IMR-90 (cell line): ENCODE measurements around the gene RAD51C. TPM values are rescaled to one million over a fixed set of nuclear protein-coding genes. Genes with fewer than 3 reads are reported as not detected.

Experiments
- ATAC-seq: fragments of 200-7000 bp; cut with Tn5 transposase; 2 replicates; pipeline ENCODE4 v1.9.1; 2020; ENCODE audit warnings: low read depth, mild to moderate bottlenecking, moderate library complexity
- BruUV-seq: library from RNA; stranded (reverse); fragments of 400-500 nt; replicated peaks from 2 replicates; lab custom pipeline; 2021; lab: Mats Ljungman, UMichigan
- CTCF ChIA-PET: fragments of 300-600 bp; formaldehyde crosslinking; extraction: SDS; loops from one replicate; lab custom pipeline; 2021; ENCODE audit warnings: antibody characterized with exemption; lab: Yijun Ruan, JAX
- POLR2A ChIA-PET: fragments of 300-600 bp; sonication (Branson Sonifier 250); formaldehyde crosslinking; loops from one replicate; lab custom pipeline; 2022; ENCODE audit warnings: antibody characterized with exemption; ENCODE audit not compliant: unreplicated experiment; lab: Charles Lee
- DNase-seq: peaks from one replicate; pipeline ENCODE4 v3.0.0; 2013
- H2AFZ ChIP-seq: replicated peaks from 2 replicates; pipeline ENCODE3; 2013; ENCODE audit warnings: low read length, mild to moderate bottlenecking; ENCODE audit not compliant: poor library complexity
- H2AK5ac ChIP-seq: 2 replicates; pipeline ENCODE4 v1.6.1; 2013; ENCODE audit warnings: low read depth, low read length, inconsistent platforms
- H2AK9ac ChIP-seq: replicated peaks from 2 replicates; pipeline ENCODE3; 2013; ENCODE audit warnings: mild to moderate bottlenecking, low read depth, low read length, moderate library complexity; ENCODE audit not compliant: poor library complexity
- H2BK120ac ChIP-seq: 2 replicates; pipeline ENCODE4 v1.6.1; 2013; ENCODE audit warnings: low read depth, low read length, inconsistent platforms
- H2BK15ac ChIP-seq: 3 replicates; pipeline ENCODE4 v1.6.1; 2013; ENCODE audit warnings: low read depth, low read length, inconsistent platforms
- H2BK20ac ChIP-seq: 2 replicates; pipeline ENCODE4 v1.6.1; 2013; ENCODE audit warnings: low read depth, mild to moderate bottlenecking, inconsistent platforms, low read length, moderate library complexity
- H2BK5ac ChIP-seq: 2 replicates; pipeline ENCODE4 v1.6.1; 2013; ENCODE audit warnings: mild to moderate bottlenecking, low read depth, low read length, inconsistent platforms; ENCODE audit not compliant: poor library complexity, severe bottlenecking
- H3K14ac ChIP-seq: replicated peaks from 2 replicates; pipeline ENCODE4 v1.6.1; 2013; ENCODE audit warnings: low read depth, low read length, inconsistent platforms
- H3K18ac ChIP-seq: 2 replicates; pipeline ENCODE4 v1.6.1; 2013; ENCODE audit warnings: low read depth, low read length, control low read depth
- H3K23ac ChIP-seq: 2 replicates; pipeline ENCODE4 v1.6.1; 2013; ENCODE audit warnings: low read depth, low read length, inconsistent platforms
- H3K27ac ChIP-seq: 2 replicates; pipeline ENCODE4 v1.5.1; 2013; ENCODE audit warnings: mild to moderate bottlenecking, control low read depth, low read length; ENCODE audit not compliant: insufficient read depth
- H3K27me3 ChIP-seq: 2 replicates; pipeline ENCODE4 v1.6.1; 2013; ENCODE audit warnings: low read length; ENCODE audit not compliant: control insufficient read depth, insufficient read depth
- H3K36me3 ChIP-seq: 2 replicates; pipeline ENCODE4 v1.6.1; 2013; ENCODE audit warnings: low read length, mixed read lengths; ENCODE audit not compliant: control insufficient read depth, insufficient read depth
- H3K4ac ChIP-seq: 2 replicates; pipeline ENCODE4 v1.6.1; 2013; ENCODE audit warnings: low read depth, low read length, inconsistent platforms
- H3K4me1 ChIP-seq: 2 replicates; pipeline ENCODE4 v1.6.1; 2013; ENCODE audit warnings: low read length, mixed read lengths; ENCODE audit not compliant: control insufficient read depth, insufficient read depth
- H3K4me2 ChIP-seq: 2 replicates; pipeline ENCODE4 v1.6.1; 2013; ENCODE audit warnings: low read depth, mild to moderate bottlenecking, control low read depth, low read length, moderate library complexity
- H3K4me3 ChIP-seq: 2 replicates; pipeline ENCODE4 v1.5.1; 2013; ENCODE audit warnings: low read depth, mild to moderate bottlenecking, control low read depth, low read length, moderate library complexity; ENCODE audit not compliant: insufficient read depth
- H3K56ac ChIP-seq: 2 replicates; pipeline ENCODE4 v1.6.1; 2013; ENCODE audit warnings: low read length, inconsistent platforms; ENCODE audit not compliant: insufficient read depth; ENCODE audit errors: extremely low read depth
- H3K79me1 ChIP-seq, 2 experiments: 2 replicates each; pipeline ENCODE4 v1.6.1; 2013; ENCODE audit warnings: low read length in 2 of 2, inconsistent platforms in 1 of 2, low read depth in 1 of 2
- H3K9ac ChIP-seq: 2 replicates; pipeline ENCODE4 v1.6.1; 2013; ENCODE audit warnings: low read depth, low read length, control low read depth
- H3K9me1 ChIP-seq: 2 replicates; pipeline ENCODE4 v1.6.1; 2013; ENCODE audit warnings: low read length, inconsistent platforms; ENCODE audit not compliant: insufficient read depth
- H3K9me3 ChIP-seq: 2 replicates; pipeline ENCODE4 v1.6.1; 2013; ENCODE audit warnings: low read length; ENCODE audit not compliant: control insufficient read depth, insufficient read depth
- H4K20me1 ChIP-seq: 2 replicates; pipeline ENCODE4 v1.6.1; 2013; ENCODE audit warnings: low read length, inconsistent platforms; ENCODE audit not compliant: insufficient read depth
- H4K5ac ChIP-seq: 2 replicates; pipeline ENCODE4 v1.6.1; 2013; ENCODE audit warnings: mild to moderate bottlenecking, low read depth, low read length, control low read depth
- H4K8ac ChIP-seq, 2 experiments: 2 replicates each; pipeline ENCODE4 v1.6.1; 2013; ENCODE audit warnings: low read depth in 2 of 2, low read length in 2 of 2, control low read depth in 1 of 2, inconsistent platforms in 1 of 2
- H4K91ac ChIP-seq: 2 replicates; pipeline ENCODE4 v1.6.1; 2013; ENCODE audit warnings: low read depth, low read length, inconsistent platforms; ENCODE audit not compliant: insufficient read depth
- BHLHE40 ChIP-seq: fragments of 150-350 bp; IDR thresholded peaks from 2 replicates; pipeline ENCODE4 v1.6.1; 2016; ENCODE audit warnings: mild to moderate bottlenecking, low read depth, low read length
- CHD1 ChIP-seq: IDR thresholded peaks from 2 replicates; pipeline ENCODE4 v1.6.1; 2012; ENCODE audit warnings: low read depth, low read length, improper control_type of control experiment
- CTCF ChIP-seq: conservative IDR thresholded peaks from 2 replicates; pipeline ENCODE4 v1.5.1; 2012; ENCODE audit warnings: mild to moderate bottlenecking, low read depth, low read length, improper control_type of control experiment
- FOS ChIP-seq: fragments of 150-350 bp; IDR thresholded peaks from 2 replicates; pipeline ENCODE4 v1.6.1; 2016; ENCODE audit warnings: low read depth, low read length
- MAFK ChIP-seq: IDR thresholded peaks from 2 replicates; pipeline ENCODE4 v1.6.1; 2012; ENCODE audit warnings: low read depth, low read length, improper control_type of control experiment
- MAZ ChIP-seq: IDR thresholded peaks from 2 replicates; pipeline ENCODE4 v1.6.1; 2012; ENCODE audit warnings: low read depth, mild to moderate bottlenecking, low read length, improper control_type of control experiment, moderate library complexity, borderline replicate concordance
- NFE2L2 ChIP-seq: fragments of 150-350 bp; IDR thresholded peaks from 2 replicates; pipeline ENCODE4 v1.6.1; 2016; ENCODE audit warnings: low read depth, mild to moderate bottlenecking, low read length
- POLR2A ChIP-seq: IDR thresholded peaks from 2 replicates; pipeline ENCODE4 v1.6.1; 2012; ENCODE audit warnings: mild to moderate bottlenecking, low read depth, low read length
- RAD21 ChIP-seq: IDR thresholded peaks from 2 replicates; pipeline ENCODE4 v1.6.1; 2012; ENCODE audit warnings: low read length, improper control_type of control experiment
- RCOR1 ChIP-seq: IDR thresholded peaks from 2 replicates; pipeline ENCODE4 v1.6.1; 2012; ENCODE audit warnings: mild to moderate bottlenecking, low read length, improper control_type of control experiment; ENCODE audit not compliant: insufficient replicate concordance
- RFX5 ChIP-seq: IDR thresholded peaks from 2 replicates; pipeline ENCODE4 v1.8.0; 2012; ENCODE audit warnings: low read depth, mild to moderate bottlenecking, low read length, moderate library complexity
- SMC3 ChIP-seq: fragments of 150-350 bp; IDR thresholded peaks from 2 replicates; pipeline ENCODE4 v1.6.1; 2016; ENCODE audit warnings: low read depth, mild to moderate bottlenecking, antibody characterized with exemption, low read length, moderate library complexity
- WGBS, 2 experiments: methylation state at CpG; one replicate each; pipeline versions ENCODE4 v1.1.5 to v1.1.7; 2013; ENCODE audit warnings: missing lambda C conversion rate in 2 of 2; ENCODE audit not compliant: insufficient read length in 1 of 2; ENCODE audit errors: extremely low coverage in 2 of 2; 5-methylcytosine and 5-hydroxymethylcytosine counted together
- dilution Hi-C: fragments of 300-500 bp; cut with HindIII; formaldehyde crosslinking; loops from one replicate; pipeline ENCODE4 v1.14.3; 2018; ENCODE audit warnings: low sequenced_read_pairs; ENCODE audit not compliant: unreplicated experiment
- in situ Hi-C: fragments of 300-500 bp; cut with MboI; formaldehyde crosslinking; loops from 3 replicates; pipeline ENCODE4 v1.14.3; 2019; ENCODE audit warnings: low sequenced_read_pairs, inconsistent platforms, mixed read lengths
- intact Hi-C: fragments of 100-400 bp; cut with micrococcal nuclease; formaldehyde crosslinking; loops from 2 replicates; pipeline ENCODE4 v1.10.0; 2022
- polyA plus RNA-seq, 3 experiments: library from polyadenylated mRNA; depleted of rRNA; stranded (reverse); fragments of >200 nt; gene quantifications; 2 replicates each; pipeline ENCODE4 v1.2.3, GENCODE V29; 2012; ENCODE audit warnings: low replicate concordance in 1 of 3
- total RNA-seq: library from RNA; depleted of rRNA; stranded (reverse); fragments of >200 nt; gene quantifications from 2 replicates; pipeline ENCODE4 v1.2.3, GENCODE V29; 2012
- TF ChIP-seq, protein P1 (sequence below): fragments of 150-350 bp; IDR thresholded peaks from 2 replicates; pipeline ENCODE4 v1.6.1; 2017; ENCODE audit warnings: mild to moderate bottlenecking, antibody characterized with exemption, low read length, low read depth
- TF ChIP-seq, protein P2 (sequence below): fragments of 150-350 bp; IDR thresholded peaks from 2 replicates; pipeline ENCODE4 v1.6.1; 2016; ENCODE audit warnings: low read depth, mild to moderate bottlenecking, low read length, moderate library complexity, borderline replicate concordance

Gene RAD51C
- total and polyA plus RNA-seq, 2 of the 4 experiments (the other 2 are of a cell fraction), result 21.1 to 28.3 TPM

DNA sequence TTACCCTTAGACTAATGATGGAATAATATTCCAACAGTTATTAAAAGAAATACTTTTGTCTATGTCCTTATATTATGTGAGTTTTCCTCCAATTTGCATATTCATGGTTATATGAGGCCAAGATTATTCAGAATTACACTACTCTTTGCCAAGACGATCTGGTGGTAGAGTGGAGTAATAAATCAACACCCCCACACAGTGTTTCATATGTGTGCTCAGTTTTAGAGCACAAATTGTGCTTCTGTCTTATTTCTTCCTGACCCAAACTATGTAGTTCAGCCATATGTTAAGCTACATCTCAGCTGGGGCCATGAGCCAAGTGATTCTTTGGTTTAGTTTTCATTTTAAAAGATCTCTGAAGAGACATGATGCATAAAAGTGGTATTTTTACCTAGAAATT lies 36.4 kb downstream of the RAD51C start:
- H4K8ac ChIP-seq, result no peak overlapping the region
- H3K9me1 ChIP-seq, result no peaks in the 10 kb centered on the region
- no peak overlapping the region for H3K27ac ChIP-seq
- H2BK120ac ChIP-seq, result no peak overlapping the region
- H3K79me1 ChIP-seq, result no peaks in the 10 kb centered on the region
- no peak overlapping the region for H2AFZ ChIP-seq
- dilution Hi-C loops (no loop called here), intact Hi-C loops (no loop called here), in situ Hi-C loops (no loop called here)
- no peaks in the 10 kb centered on the region for H3K27me3 ChIP-seq
- no peak overlapping the region for H3K23ac ChIP-seq
- ChIA-PET CTCF (no interaction called here), POLR2A (no interaction called here)
- H2AK9ac ChIP-seq, result no peak overlapping the region
- H4K5ac ChIP-seq, result no peak overlapping the region
- H3K4ac ChIP-seq, result no peak overlapping the region
- H2BK5ac ChIP-seq, result no peak overlapping the region
- H4K20me1 ChIP-seq, result no peaks in the 10 kb centered on the region
- no peak overlapping the region for H2AK5ac ChIP-seq
- no peaks in the 10 kb centered on the region for H3K9me3 ChIP-seq
- TF ChIP-seq BHLHE40, result no peak
- TF ChIP-seq, protein P1, sequence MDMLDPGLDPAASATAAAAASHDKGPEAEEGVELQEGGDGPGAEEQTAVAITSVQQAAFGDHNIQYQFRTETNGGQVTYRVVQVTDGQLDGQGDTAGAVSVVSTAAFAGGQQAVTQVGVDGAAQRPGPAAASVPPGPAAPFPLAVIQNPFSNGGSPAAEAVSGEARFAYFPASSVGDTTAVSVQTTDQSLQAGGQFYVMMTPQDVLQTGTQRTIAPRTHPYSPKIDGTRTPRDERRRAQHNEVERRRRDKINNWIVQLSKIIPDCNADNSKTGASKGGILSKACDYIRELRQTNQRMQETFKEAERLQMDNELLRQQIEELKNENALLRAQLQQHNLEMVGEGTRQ, result no peak
- TF ChIP-seq RFX5, result no peak
- no peak for TF ChIP-seq MAFK
- TF ChIP-seq RAD21, result no peak
- no peak for TF ChIP-seq POLR2A
- TF ChIP-seq CTCF, result no peak
- no peak for TF ChIP-seq RCOR1
- TF ChIP-seq MAZ, result no peak
- TF ChIP-seq SMC3, result no peak
- TF ChIP-seq FOS, result no peak
- no peak for TF ChIP-seq CHD1
- no peak for TF ChIP-seq NFE2L2
- TF ChIP-seq, protein P2, sequence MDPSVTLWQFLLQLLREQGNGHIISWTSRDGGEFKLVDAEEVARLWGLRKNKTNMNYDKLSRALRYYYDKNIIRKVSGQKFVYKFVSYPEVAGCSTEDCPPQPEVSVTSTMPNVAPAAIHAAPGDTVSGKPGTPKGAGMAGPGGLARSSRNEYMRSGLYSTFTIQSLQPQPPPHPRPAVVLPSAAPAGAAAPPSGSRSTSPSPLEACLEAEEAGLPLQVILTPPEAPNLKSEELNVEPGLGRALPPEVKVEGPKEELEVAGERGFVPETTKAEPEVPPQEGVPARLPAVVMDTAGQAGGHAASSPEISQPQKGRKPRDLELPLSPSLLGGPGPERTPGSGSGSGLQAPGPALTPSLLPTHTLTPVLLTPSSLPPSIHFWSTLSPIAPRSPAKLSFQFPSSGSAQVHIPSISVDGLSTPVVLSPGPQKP, result no peak
- no TSS peak for BruUV-seq
- H3K14ac ChIP-seq, result no peak overlapping the region
- ATAC-seq (no peak), DNase-seq (peak; percentile 32)
- no peak overlapping the region for H2BK20ac ChIP-seq
- H4K91ac ChIP-seq, result no peak overlapping the region
- H3K4me1 ChIP-seq, result no peaks in the 10 kb centered on the region
- H3K4me2 ChIP-seq, result no peak overlapping the region
- H3K18ac ChIP-seq, result no peak overlapping the region
- H3K9ac ChIP-seq, result no peak overlapping the region
- H3K36me3 ChIP-seq, result 0 out of 2 replicates have a peak, but pooled peaks cover 1% of the 10 kb centered on the region
- no CpG with 5 or more reads among the region's 1 CpG for WGBS, 2 experiments
- no peak overlapping the region for H3K4me3 ChIP-seq
- H3K56ac ChIP-seq, result no peak overlapping the region
- H2BK15ac ChIP-seq, result no peak overlapping the region; the same call in 2 of the 3 replicates
